ACC112 (cell line): ENCODE results near the gene SLC2A6.

Source experiments
- H2AFZ ChIP-seq: fragments of 200-600 bp; sonication (generic); one replicate; pipeline ENCODE4 v1.6.0; 2017; ENCODE audit warnings: antibody characterized with exemption, low read length; ENCODE audit not compliant: unreplicated experiment
- H3K27ac ChIP-seq: fragments of 200-600 bp; sonication (generic); 2 replicates; pipeline ENCODE4 v1.5.1; 2014; ENCODE audit warnings: low read depth, mild to moderate bottlenecking, antibody characterized with exemption, low read length, moderate library complexity
- H3K27me3 ChIP-seq: fragments of 200-600 bp; sonication (generic); 2 replicates; pipeline ENCODE4 v1.6.1; 2014; ENCODE audit warnings: mild to moderate bottlenecking, antibody characterized with exemption, low read length, moderate library complexity, mixed read lengths; ENCODE audit not compliant: insufficient read depth
- H3K36me3 ChIP-seq: fragments of 200-600 bp; sonication (generic); 2 replicates; pipeline ENCODE4 v1.6.1; 2016; ENCODE audit warnings: mild to moderate bottlenecking, antibody characterized with exemption, low read length, moderate library complexity, mixed read lengths; ENCODE audit not compliant: insufficient read depth
- H3K4me1 ChIP-seq: fragments of 200-600 bp; sonication (generic); one replicate; pipeline ENCODE4 v1.6.1; 2016; ENCODE audit warnings: low read length, mixed read lengths; ENCODE audit not compliant: insufficient read depth, unreplicated experiment, control insufficient read depth
- H3K4me3 ChIP-seq: fragments of 200-600 bp; sonication (generic); 2 replicates; pipeline ENCODE4 v1.5.1; 2014; ENCODE audit warnings: mild to moderate bottlenecking, low read depth, low read length
- H3K79me2 ChIP-seq: fragments of 200-600 bp; sonication (generic); one replicate; pipeline ENCODE4 v1.6.0; 2016; ENCODE audit warnings: low read length; ENCODE audit not compliant: control insufficient read depth, unreplicated experiment, insufficient read depth

SLC2A6 gene

DNA sequence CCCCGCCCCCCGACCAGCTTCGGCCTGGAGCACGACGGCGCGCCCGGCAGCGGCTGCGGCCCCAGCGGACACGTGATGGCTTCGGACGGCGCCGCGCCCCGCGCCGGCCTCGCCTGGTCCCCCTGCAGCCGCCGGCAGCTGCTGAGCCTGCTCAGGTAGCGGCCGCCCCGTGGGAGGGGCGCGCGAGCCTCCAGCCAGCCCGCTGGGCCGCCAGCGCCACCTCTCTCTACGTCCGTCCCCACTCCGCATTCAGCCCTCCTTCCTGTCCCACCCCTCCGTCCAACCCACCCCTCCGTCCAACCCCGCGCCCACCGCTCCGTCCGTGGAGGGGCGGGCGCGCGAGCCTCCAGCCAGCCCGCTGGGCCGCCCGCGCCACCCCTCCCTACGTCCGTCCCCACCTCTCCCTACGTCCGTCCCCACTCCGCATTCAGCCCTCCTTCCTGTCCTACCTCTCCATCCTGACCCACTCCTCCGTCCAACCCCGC is 50.2 kb downstream of the SLC2A6 start:
- Histone ChIP-seq H3K4me3 (peak overlapping the region; percentile 66), H3K79me2 (no peaks in the 10 kb centered on the region), H3K27me3 (0 out of 2 replicates have a peak, but pooled peaks cover 3% of the 10 kb centered on the region), H3K36me3 (no peaks in the 10 kb centered on the region), H3K27ac (no peak overlapping the region), H3K4me1 (no peaks in the 10 kb centered on the region), H2AFZ (no peak overlapping the region)

- peak overlapping the region; percentile 58; the same call in 1 of the 2 replicates for H3K4me3 ChIP-seq
- no peaks in the 10 kb centered on the region for H3K4me1 ChIP-seq
- no peak overlapping the region for H3K27ac ChIP-seq
- 0 out of 2 replicates have a peak, but pooled peaks cover 3% of the 10 kb centered on the region for H3K27me3 ChIP-seq
- H2AFZ ChIP-seq = no peak overlapping the region
- H3K36me3 ChIP-seq = no peaks in the 10 kb centered on the region
- H3K79me2 ChIP-seq = no peaks in the 10 kb centered on the region
Observed at GRCh38 chr9:133427658-133428348, 51.1 kb downstream of the SLC2A6 start.

GRCh38 chr9:133426011-133426410 is 52.9 kb downstream of the SLC2A6 start:
- no peak overlapping the region for H3K4me3 ChIP-seq
- no peak overlapping the region for H3K27ac ChIP-seq
- H3K36me3 ChIP-seq = no peaks in the 10 kb centered on the region
- no peaks in the 10 kb centered on the region for H3K4me1 ChIP-seq
- H3K27me3 ChIP-seq = 0 out of 2 replicates have a peak, but pooled peaks cover 3% of the 10 kb centered on the region
- H3K79me2 ChIP-seq = no peaks in the 10 kb centered on the region
- H2AFZ ChIP-seq = no peak overlapping the region

GRCh38 chr9:133425049-133425632 is 53.8 kb downstream of the SLC2A6 start:
- H2AFZ ChIP-seq = no peak overlapping the region
- 0 out of 2 replicates have a peak, but pooled peaks cover 3% of the 10 kb centered on the region for H3K27me3 ChIP-seq
- no peak overlapping the region for H3K27ac ChIP-seq
- H3K79me2 ChIP-seq = no peaks in the 10 kb centered on the region
- H3K4me3 ChIP-seq = no peak overlapping the region
- no peaks in the 10 kb centered on the region for H3K36me3 ChIP-seq
- H3K4me1 ChIP-seq = no peaks in the 10 kb centered on the region

DNA sequence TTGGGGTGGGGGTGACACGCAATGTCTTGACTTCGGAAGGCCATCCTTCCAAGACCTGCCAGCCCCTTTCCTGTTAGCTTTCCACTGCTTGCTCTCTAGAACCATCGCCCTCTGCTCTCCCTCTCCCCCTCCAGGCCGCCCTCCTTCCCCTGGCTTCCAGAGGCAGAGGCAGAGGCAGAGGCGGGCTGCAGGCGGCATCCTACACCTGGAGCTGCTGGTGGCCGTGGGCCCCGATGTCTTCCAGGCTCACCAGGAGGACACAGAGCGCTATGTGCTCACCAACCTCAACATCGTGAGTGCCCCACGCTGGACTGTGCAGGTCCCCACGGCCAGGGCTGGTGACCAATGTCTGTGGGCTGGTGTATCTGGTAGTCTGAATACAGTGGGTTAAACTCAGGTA is 54.7 kb downstream of the SLC2A6 start:
- Histone ChIP-seq H3K27ac (no peak overlapping the region), H3K79me2 (no peaks in the 10 kb centered on the region), H3K36me3 (no peaks in the 10 kb centered on the region), H3K4me3 (no peak overlapping the region), H2AFZ (no peak overlapping the region), H3K27me3 (0 out of 2 replicates have a peak, but pooled peaks cover 3% of the 10 kb centered on the region), H3K4me1 (no peaks in the 10 kb centered on the region)

DNA sequence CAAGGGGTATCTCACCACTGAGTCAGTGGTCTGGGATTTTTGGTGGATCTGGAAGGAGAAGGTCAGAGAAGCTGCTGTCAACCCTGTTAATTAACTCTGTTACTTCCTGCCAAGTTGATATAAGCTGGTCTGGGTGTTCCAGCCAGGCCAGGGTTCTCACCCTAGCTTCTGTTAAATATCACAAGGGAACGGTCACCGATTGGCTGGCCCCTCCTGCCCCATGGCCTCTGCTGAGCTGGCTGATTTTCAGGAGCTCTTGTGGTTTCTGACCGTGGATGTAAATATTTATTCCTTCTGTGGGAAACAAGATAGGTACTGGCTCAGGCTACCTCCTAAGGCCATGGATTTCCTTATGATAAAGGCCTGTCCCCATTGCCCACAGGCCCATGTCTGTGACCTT is 55.7 kb downstream of the SLC2A6 start:
- 0 out of 2 replicates have a peak, but pooled peaks cover 2% of the 10 kb centered on the region for H3K27me3 ChIP-seq
- no peaks in the 10 kb centered on the region for H3K36me3 ChIP-seq
- H2AFZ ChIP-seq = no peak overlapping the region

GRCh38 chr9:133421615-133422542 is 57.0 kb downstream of the SLC2A6 start, which contains the start of gene ADAMTS13:
TSS of gene ADAMTS13 (plus strand) at chr9:133422367. CDS start at chr9:133422444, 77 bp downstream.
- no peaks in the 10 kb centered on the region for H3K36me3 ChIP-seq
- H3K27ac ChIP-seq = no peak within 1 kb of the TSS
- H3K27me3 ChIP-seq = no peaks in the 10 kb centered on the region
- no peak within 1 kb of the TSS for H2AFZ ChIP-seq
- H3K4me1 ChIP-seq = peaks cover under 1% of the 10 kb centered on the region
- peaks cover 6% of the 10 kb centered on the region for H3K79me2 ChIP-seq
- no peak within 1 kb of the TSS for H3K4me3 ChIP-seq

More for the DNA sequence above, 55.7 kb downstream of the SLC2A6 start:
- no peak overlapping the region for H3K4me3 ChIP-seq
- H3K4me1 ChIP-seq = no peaks in the 10 kb centered on the region
- H3K27ac ChIP-seq = no peak overlapping the region
- no peaks in the 10 kb centered on the region for H3K79me2 ChIP-seq
